ENCODE data around the gene PPFIA1. TPM values are rescaled to one million over a fixed set of nuclear protein-coding genes. Genes with fewer than 3 reads are reported as not detected.

PPFIA1 gene
- polyA plus RNA-seq, 1 experiment: 62.7 TPM

DNA sequence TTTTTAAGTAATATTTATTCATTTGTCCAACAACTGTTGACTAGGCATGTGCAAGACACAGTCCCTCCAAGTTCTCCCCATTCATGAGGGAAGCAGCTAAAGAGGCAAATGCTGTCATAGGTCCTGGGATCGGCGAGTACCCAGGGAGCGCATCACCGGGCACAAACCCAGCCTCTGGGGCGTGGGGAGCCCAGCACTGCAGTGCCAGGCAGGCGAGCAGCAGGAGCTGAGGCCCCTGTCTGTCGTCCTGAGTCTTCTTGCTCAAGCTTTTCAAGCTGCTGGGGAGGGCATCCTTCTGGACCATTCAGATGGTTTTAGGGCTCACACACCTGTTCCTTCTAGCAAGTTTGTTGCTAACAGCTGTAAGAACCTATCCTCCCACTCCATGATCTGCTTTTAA is 62.1 kb downstream of the PPFIA1 start:
- H3K4me3 ChIP-seq (ENCODE audit: low read depth, low read length): no peak overlapping the region
- peaks cover 17% of the 10 kb centered on the region for H3K36me3 ChIP-seq (ENCODE audit: control insufficient read depth, insufficient read depth, low read length)
- ChIA-PET CTCF (interaction anchor here (1.1 to 3.0 kb wide), 3 partner anchors 10 to 79 kb away, joined by 3 to 12 read pairs (median 3); no protein-coding TSS in a partner anchor), POLR2A (interaction anchor here (0.5 kb wide), 1 partner anchor 21 kb away, joined by 8 read pairs; no protein-coding TSS in a partner anchor)
- TF ChIP-seq, protein P1, sequence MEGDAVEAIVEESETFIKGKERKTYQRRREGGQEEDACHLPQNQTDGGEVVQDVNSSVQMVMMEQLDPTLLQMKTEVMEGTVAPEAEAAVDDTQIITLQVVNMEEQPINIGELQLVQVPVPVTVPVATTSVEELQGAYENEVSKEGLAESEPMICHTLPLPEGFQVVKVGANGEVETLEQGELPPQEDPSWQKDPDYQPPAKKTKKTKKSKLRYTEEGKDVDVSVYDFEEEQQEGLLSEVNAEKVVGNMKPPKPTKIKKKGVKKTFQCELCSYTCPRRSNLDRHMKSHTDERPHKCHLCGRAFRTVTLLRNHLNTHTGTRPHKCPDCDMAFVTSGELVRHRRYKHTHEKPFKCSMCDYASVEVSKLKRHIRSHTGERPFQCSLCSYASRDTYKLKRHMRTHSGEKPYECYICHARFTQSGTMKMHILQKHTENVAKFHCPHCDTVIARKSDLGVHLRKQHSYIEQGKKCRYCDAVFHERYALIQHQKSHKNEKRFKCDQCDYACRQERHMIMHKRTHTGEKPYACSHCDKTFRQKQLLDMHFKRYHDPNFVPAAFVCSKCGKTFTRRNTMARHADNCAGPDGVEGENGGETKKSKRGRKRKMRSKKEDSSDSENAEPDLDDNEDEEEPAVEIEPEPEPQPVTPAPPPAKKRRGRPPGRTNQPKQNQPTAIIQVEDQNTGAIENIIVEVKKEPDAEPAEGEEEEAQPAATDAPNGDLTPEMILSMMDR (IDR thresholded peaks at IDR 0.05; ENCODE audit: insufficient read depth, low read depth, low read length): no peak
- DNase-seq (ENCODE audit: low read depth): no peak
- no peaks in the 10 kb centered on the region for H3K27me3 ChIP-seq (ENCODE audit: control insufficient read depth, insufficient read depth, low read length)

DNA sequence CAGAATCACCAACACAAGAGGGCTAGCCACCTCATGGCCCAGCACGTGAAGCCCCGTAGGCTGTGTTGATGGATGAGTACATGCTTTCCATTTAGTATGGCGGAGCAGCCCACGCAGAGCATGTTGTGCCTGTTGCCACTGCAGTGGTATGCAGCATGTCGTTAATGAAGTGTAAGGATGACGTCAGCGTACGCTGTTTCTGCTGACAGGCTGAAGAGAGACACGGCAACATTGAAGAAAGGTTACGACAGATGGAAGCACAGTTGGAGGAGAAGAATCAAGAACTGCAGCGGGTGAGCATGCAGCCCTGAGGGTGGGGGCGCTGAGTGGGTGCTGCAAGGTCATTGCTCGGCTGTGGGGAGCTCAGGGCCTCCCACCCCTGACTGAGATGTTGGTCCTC is 62.8 kb downstream of the PPFIA1 start:
- Histone ChIP-seq H3K27me3 (ENCODE audit: control insufficient read depth, insufficient read depth, low read length) (no peaks in the 10 kb centered on the region), H3K36me3 (ENCODE audit: control insufficient read depth, insufficient read depth, low read length) (peaks cover 17% of the 10 kb centered on the region), H3K4me3 (ENCODE audit: low read depth, low read length) (no peak overlapping the region)
- TF ChIP-seq, protein P1 (IDR thresholded peaks at IDR 0.05; ENCODE audit: insufficient read depth, low read depth, low read length): no peak
- ChIA-PET POLR2A (no interaction called here), CTCF (interaction anchor here (3.0 kb wide), 1 partner anchor 10 kb away, joined by 12 read pairs; no protein-coding TSS in a partner anchor)
- peak; percentile 31 for DNase-seq (ENCODE audit: low read depth)

DNA sequence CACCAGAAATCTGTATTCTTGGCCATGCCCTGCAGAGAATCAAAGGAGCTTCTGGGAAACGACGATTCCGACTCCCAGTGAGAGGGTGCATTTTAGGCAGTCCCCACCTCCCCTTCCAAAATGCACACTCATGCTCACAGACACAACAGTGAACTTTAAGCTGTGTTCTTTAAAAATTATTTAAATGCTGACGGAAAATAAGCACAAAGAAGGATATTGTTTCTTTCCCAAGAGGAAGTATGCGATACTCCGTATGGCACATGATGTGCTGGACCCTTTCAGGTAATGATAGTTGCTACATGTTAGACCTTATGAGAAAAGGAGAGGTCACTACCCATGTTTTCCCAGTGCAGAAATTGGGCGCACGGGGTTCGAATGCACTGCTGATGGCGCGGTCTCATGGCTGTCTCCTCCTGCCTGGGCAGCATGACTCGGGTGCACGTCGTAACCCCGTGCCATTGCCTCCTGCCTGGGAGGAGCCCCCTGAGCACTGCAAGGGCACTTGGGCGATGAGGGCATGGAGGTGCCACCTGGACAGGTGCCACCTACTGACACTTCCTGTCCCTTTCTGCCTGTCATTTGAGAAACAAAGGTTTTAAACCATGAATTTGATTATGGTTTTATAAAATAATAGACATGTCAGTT is 64.0 kb downstream of the PPFIA1 start:
- H3K36me3 ChIP-seq (ENCODE audit: control insufficient read depth, insufficient read depth, low read length): peaks cover 22% of the 10 kb centered on the region

DNA sequence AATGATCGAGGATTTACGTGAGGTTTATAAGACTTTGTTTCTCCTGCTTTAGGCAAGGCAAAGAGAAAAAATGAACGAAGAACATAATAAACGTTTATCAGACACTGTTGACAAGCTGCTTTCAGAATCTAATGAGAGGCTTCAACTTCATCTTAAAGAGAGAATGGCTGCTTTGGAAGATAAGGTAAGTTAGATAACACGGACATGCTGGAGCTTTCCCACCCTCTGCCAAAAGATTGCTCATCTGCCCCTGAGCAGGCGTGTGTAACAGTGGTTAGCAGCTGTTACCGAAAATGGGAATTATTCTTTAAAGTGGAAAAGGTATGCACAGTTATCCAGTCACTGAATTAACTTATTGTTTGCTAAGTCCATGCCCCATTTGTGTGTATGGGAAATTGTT is 65.0 kb downstream of the PPFIA1 start:
- POLR2A ChIA-PET: no interaction called here
- CTCF ChIA-PET: no interaction called here
- H3K36me3 ChIP-seq (ENCODE audit: control insufficient read depth, insufficient read depth, low read length): peaks cover 22% of the 10 kb centered on the region
- H3K4me3 ChIP-seq (ENCODE audit: low read depth, low read length): no peak overlapping the region
- TF ChIP-seq, protein P1 (IDR thresholded peaks at IDR 0.05; ENCODE audit: insufficient read depth, low read depth, low read length): no peak
- no peak for DNase-seq (ENCODE audit: low read depth)
- H3K27me3 ChIP-seq (ENCODE audit: control insufficient read depth, insufficient read depth, low read length): no peaks in the 10 kb centered on the region

More for the DNA sequence above, 64.0 kb downstream of the PPFIA1 start:
- ChIA-PET CTCF (no interaction called here), POLR2A (no interaction called here)
- TF ChIP-seq, protein P1 (IDR thresholded peaks at IDR 0.05; ENCODE audit: insufficient read depth, low read depth, low read length): no peak
- no peak for DNase-seq (ENCODE audit: low read depth)
- H3K27me3 ChIP-seq (ENCODE audit: control insufficient read depth, insufficient read depth, low read length): no peaks in the 10 kb centered on the region
- no peak overlapping the region for H3K4me3 ChIP-seq (ENCODE audit: low read depth, low read length)

DNA sequence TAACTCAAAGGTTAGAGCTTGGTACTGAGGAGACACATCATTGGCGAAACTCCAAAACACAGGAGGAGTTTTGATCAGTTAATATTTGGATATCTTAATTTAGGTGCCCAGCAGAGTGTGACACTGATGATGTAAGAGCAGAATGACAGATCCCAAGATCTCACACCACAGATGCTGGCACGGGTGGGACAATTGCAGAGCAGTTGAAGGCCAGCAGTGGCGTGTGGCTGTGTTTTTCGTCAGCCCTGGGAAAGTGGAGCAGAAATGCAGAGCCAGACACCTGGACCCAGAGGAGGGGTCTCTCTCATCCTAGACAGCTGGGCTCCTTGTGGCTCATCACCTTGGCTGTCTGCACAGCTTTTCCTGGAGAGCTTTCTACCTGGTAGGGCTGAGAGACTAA is 68.1 kb downstream of the PPFIA1 start:
- DNase-seq (ENCODE audit: low read depth): no peak
- Histone ChIP-seq H3K4me3 (ENCODE audit: low read depth, low read length) (no peak overlapping the region), H3K36me3 (ENCODE audit: control insufficient read depth, insufficient read depth, low read length) (peaks cover 22% of the 10 kb centered on the region), H3K27me3 (ENCODE audit: control insufficient read depth, insufficient read depth, low read length) (no peaks in the 10 kb centered on the region)
- CTCF ChIA-PET: interaction anchor here (1.5 to 2.2 kb wide), 2 partner anchors 10 to 13 kb away, joined by 3 to 7 read pairs; no protein-coding TSS in a partner anchor
- POLR2A ChIA-PET: no interaction called here
- TF ChIP-seq, protein P1 (IDR thresholded peaks at IDR 0.05; ENCODE audit: insufficient read depth, low read depth, low read length): no peak
